GM19193 (cell line): ENCODE data around the gene VTA1.

Experiments used
- POLR2A ChIP-seq: IDR thresholded peaks from 4 replicates; pipeline ENCODE4 v1.6.1; 2011; ENCODE audit not compliant: insufficient read depth, insufficient read length; ENCODE audit errors: extremely low read depth

The VTA1 gene

DNA sequence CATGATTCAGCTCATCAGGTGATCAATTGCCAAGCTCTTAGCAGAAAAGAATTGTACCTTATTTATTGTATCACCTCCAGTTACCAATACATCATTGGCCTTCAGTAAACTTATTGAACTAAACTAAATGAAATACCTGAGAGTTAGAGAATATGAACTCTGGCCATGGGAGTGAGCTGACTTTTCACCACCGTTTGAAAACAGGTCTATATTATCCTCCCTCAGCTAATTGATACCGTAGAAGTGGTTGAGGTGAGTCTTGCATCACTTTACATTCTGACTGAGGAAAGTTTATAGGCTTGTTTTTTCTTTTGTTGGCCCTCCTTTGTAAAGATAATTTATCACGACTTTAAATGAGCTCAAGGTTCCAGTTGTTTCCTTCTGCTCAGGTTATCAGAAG lies 102.2 kb downstream of the VTA1 start:
- TF ChIP-seq POLR2A: no peak

DNA sequence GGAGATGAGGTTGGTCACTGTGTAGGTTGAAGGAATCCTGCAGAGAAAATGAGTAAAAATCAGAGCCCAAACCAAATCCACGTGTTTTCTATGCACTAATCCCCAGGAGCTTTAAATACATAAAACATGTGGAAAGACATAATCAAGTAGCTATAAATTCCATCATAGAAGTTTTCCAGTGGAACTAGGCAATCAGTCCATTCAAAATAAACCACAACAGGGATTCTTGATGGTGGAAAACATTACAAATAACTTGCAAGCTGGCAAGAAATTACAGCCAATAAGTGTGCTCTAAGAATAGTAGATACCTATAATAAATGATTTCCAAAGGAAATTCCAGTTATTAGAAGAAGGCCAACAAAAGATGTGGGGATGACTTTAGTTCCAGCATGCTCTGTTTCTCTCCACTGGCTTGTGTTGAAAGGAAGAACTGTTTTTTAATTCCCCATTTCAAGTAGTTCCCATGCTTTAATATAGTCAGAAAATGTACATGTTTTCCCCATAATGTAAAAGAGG lies 104.9 kb downstream of the VTA1 start:
- TF ChIP-seq POLR2A: no peak

DNA sequence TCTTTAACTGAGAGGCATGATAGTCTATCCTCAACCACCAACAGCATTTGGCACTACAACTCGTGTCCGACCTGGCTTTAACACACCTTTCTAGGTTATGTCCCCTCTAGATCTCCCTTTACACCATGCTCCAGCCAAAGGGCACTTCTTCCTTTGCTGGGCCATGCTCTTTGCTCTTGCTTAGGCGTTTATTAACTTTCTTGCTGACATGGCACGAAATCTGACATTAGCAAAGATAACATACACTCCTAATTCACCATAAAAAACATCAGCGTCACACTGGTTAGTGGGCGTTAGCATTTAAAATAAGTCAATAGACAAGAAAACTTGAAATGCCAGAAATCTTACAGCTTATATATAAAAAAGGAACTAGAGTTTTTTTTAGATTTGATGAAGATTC lies 107.5 kb downstream of the VTA1 start:
- no peak for TF ChIP-seq POLR2A

DNA sequence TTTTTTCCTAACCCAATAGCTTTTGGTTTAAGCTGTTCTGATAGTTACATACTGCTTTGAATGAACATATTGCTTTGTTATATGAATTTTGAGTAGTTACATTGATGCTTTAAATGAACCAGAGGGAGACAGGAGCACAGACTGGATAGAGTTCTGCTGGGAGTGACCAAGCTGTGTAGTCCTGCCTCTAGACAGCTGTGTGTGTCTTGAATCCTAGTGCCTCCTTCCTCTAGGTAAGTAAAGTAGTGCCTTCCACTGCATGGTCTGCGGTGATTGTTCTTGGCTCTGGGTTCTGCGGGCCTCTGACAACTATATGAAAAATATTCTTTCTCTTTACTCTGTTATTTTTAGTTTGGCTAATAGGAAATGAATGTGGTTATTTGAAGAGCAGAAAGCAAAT lies 108.7 kb downstream of the VTA1 start:
- TF ChIP-seq POLR2A: no peak

DNA sequence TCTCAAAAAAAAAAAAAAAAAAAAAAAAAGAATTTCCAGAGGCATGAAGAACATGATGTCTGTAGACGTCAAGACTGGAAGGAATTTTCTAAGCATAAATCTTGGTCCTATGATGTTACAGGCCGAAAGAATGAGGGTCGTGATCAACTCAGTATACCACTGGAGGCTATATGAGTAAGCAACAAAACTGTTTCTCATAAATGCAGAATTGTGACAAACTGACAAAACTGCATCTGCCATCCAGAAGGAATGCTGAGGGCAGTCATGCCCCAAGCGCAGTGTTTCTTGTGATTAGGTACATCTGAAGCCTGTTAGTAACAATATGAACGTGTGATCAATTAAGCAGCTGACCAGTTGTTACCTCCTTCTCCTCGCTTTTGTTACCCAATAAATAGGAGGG lies 111.2 kb downstream of the VTA1 start:
- TF ChIP-seq POLR2A: no peak

DNA sequence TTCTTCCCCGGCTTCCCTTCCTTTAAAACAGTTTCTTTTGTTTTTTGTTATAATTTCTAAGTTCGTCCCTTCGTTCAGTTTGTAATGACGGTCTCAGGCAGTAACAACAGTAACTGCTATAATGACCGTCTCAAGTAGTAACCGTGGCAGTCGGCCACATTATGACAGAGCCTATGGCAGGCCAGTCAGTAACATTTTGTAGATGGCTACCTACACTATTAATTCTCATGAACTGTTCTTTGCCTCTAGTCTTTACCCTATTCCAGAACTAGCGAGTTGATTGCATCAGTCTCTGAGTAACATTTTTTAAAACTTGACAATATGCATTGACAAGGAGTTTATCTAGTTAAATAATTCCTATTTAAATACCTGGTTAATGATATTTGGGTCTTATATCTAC lies 111.7 kb downstream of the VTA1 start:
- no peak for TF ChIP-seq POLR2A

DNA sequence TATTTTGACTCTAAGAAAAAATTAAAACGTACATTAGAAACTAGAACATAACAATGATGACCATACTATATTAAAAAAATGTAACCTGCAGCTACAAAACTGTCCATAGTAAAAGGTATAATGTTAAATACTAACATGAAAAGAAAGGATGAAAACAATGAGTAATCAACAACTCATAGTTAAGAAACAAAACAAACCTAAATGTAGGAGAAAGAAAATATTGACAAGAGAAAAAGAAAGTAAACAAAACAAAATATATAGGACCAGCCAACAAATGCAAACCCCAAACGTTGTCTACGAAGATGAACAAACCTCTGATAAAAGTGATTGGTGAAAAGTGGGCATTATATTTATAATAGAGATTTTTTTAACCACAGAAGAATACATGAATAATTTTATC lies 113.7 kb downstream of the VTA1 start:
- no peak for TF ChIP-seq POLR2A

DNA sequence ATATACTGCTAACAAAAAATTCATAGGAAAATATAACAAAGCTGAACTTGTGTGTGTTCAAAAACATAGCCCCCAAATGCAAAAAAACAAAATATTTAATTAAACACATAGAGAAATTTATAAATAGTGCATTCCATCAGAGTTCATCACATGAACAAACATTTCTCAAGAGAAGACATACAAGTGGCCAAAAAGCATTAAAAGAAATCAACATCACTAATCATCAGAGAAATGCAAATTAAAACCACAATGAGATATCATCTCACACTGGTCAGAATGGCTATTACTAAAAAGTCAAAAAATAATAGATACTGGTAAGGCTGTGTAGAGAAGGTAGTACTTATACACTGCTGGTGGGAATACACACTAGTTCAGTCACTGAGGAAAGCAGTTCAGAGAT lies 115.2 kb downstream of the VTA1 start:
- TF ChIP-seq POLR2A: no peak

DNA sequence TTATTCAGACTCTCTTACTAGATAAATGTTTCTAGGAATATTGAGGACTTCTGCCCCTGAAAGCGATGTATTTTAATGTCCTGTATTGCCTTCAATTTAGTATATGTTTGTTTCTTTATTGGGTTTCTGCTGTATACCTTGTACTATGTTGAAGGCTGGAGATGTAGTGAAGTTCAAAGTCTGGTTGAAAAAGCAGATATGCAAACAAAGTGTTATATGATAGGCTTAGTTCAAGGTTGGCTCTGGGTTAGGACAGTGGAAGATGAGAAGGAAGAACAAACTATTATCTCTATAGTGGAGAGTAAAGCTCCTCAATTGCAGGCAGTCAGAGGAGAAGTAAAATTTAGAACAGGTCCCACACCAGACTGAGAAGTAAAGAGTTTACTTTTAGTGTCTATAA lies 118.4 kb downstream of the VTA1 start:
- TF ChIP-seq POLR2A: no peak

DNA sequence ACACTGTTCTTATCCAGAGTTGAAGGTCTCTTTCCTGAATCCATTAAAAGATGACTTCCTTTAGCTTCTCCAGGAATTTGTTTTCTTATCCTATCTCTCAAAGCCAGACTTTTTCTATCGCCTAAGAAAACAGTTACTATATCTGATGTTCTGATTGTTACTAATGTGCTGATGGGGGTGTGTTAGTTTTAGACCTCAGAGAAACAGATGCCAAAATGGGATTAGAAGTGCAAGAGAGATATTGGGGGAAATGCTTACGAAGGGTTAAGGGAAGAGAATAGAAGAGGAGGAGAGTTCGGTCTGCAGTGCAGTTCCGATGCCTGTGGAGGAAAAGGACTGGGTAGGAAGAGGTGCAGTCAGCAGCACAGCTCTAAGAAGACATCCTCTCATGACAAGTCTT lies 119.0 kb downstream of the VTA1 start:
- TF ChIP-seq POLR2A: no peak

DNA sequence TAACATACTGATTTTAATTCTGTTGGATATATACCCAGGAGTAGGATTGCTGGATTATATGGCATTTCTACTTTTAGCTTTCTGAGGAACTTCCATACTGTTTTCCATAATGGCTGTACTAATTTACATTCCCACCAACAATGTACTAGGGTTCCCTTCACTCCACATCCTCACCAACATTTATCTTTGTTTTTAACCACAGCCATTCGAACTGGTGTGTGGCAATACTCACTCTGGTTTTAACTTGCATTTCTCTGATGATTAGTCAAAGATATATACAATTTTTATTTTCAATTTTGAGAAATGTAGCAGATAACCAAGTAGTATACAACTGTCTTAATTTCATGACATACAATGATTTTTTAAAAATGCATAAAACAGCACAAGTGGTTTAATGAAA lies 124.4 kb downstream of the VTA1 start:
- no peak for TF ChIP-seq POLR2A
